ENCODE results near the gene DIP2B.
"Not testable (repeated sequence)": the region's sequence is repeated elsewhere in the genome, so short reads cannot be mapped to it uniquely, and the experiment has no call there.

DIP2B gene

DNA sequence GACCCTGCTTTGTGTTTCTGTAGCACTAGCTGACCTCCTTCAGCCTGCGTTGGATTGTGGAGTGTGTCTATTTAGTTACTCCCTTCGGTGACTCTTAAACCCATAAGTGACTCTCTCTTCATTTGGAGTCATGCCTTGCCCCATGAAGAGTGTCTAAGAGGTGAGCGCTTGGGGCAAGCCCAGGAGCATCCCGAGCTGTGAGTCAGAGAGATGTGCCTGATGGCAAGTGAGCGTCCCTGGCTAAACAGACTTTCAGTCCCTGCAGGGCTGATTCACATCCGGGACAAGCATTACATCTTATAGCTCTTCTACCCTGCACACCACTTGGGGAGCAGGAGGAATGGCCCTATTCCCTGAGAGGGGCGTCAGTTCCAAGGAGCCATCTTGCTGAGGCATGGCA lies 234.8 kb downstream of the DIP2B start:
- no peak for DNase-seq

GRCh38 chr12:50740307-50740706 lies 235.5 kb downstream of the DIP2B start:
- no peak for DNase-seq

- no peak for DNase-seq
These were observed 238.0 kb downstream of the DIP2B start for GRCh38 chr12:50742776-50743175.

- no peak for DNase-seq
These were observed 241.1 kb downstream of the DIP2B start for GRCh38 chr12:50745861-50746260.

GRCh38 chr12:50746431-50746830 lies 241.6 kb downstream of the DIP2B start:
- DNase-seq, result no peak

- DNase-seq, result no peak
These were observed 243.0 kb downstream of the DIP2B start for GRCh38 chr12:50747817-50748216.

DNA sequence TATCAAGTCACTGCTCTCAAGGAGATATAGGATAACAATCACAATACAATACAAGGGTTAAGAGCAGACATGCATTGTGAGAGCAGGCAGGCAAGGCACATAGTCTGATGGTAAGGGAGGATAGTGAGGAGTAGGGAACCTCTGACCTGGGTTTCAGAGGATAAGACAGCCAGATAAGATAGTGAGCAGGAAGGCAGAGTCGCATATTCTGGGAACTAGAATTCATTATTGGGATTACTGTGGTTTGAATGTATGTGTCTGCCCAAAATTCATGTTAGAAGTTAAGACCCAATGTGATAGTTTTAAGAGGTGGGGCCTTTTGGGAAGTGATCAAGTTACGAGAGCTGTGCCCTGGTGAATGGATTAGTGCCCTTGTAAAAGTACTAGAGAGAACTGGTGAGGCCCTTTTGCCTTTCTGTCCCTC lies 244.7 kb downstream of the DIP2B start:
- DNase-seq, result no peak

- DNase-seq, result no peak
These were observed 245.6 kb downstream of the DIP2B start for GRCh38 chr12:50750366-50750765.

DNA sequence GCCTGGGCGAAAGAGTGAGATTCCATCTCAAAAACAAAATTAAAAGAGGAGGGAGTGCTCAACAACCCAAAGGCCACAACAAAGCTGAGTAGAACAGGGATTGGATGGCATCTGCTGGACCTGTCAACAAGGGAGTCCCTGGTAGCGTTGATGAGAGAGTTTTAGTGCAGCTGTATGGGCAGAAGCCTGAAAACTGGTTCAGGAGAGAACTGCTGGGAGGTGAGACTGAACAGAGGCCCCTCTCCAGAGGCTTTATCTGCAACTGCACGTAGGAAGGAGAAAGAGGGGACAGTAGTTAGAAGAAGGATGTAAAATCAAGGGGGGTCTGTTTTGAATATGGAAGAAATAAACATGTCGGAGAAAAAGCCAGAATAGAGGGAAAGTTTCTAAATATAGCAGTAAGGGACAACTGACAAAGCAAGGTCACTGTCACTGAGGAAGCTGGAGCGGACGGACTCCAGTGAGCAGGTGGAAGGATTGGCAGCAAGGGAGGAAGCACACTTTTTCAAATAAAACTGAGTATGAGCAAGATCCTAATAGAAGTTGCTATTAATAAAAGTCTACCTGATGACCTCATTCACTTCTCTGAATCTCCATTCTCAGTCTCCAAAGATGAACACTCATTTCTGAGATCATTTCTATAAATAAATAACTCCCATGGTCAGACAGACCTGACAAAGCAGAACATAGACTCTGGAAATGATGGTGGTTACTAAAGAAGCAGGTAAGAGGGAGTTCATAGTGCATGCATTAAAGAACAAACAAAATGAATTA lies 247.3 kb downstream of the DIP2B start:
- DNase-seq, result no peak

DNA sequence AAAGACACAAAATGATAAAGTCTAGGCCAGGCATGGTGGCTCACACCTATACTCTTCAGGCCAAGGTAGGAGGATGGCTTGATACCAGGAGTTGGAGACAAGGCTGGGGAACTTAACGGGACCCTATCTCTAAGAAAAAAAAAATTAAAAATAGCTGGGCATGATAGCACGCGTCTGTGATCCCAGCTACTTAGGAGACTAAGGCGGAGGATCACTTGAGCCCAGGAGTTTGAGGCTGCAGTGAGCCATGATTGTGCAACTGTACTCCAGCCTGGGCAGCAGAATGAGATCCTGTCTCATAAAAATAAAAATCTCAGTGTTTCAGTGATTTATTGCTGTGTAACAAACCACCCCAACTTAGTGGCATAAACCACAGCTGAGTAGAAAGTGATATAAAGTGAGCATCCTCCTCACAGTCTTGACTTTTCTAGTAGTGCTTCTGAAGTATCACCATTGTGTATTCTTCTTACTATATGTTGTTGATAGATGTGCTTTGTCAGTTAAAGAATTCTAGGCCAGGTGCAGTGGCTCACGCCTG lies 248.5 kb downstream of the DIP2B start:
- no peak for DNase-seq

GRCh38 chr12:50763639-50764285 lies 259.0 kb downstream of the DIP2B start, which contains the start of gene ATF1:
ATF1 (plus strand) TSS chr12:50764101; CDS start chr12:50780146, 16,045 bp downstream.
- DNase-seq, result peak; percentile 96

DNA sequence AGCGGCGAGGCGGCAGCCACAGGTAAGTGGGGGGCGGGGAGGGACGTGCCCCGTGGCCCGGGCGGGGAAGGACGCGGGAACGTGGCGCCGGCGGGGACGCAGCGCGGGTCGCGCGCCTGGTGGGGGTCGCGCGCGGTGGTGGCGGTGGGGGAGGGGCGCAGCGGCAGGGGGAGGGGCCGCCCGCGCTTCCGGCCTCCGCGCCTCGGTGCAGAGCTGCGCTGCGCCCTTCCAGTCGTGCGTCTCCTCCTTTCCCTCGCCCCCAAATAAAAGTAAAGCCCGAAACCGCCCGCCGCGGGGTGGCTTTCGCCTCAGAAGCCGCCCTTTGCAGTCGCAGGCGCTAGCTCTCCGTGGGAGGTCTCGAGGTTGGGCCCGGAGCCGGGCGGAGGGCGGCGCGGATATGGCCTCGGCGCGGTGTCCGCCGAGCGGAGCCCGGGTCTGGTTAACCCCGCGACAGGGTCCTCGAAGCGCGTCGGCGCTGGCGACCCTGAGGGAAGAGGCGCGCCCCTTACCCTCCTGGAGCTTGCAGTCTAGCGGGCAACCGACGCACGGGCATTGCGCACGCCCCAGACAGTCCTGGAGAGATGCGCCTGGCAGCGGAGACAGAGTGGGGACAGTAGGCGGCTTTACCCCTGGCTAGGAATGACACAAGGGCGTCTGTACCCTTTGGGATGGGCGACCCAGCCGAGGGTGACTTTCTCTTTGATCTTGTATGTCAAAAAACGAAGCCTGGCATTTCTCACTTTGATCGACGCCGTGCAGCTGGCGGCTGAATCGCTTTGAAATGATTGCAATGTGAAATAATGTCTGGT lies 259.7 kb downstream of the DIP2B start:
- DNase-seq, result peak; percentile 91

GRCh38 chr12:50765095-50765911 lies 260.5 kb downstream of the DIP2B start:
- peak; percentile 47 for DNase-seq

- no peak for DNase-seq
These were observed 263.6 kb downstream of the DIP2B start for GRCh38 chr12:50768391-50768790.

- DNase-seq, result not testable (repeated sequence)
These were observed 264.0 kb downstream of the DIP2B start for GRCh38 chr12:50768813-50769212.

- DNase-seq, result no peak
These were observed 266.6 kb downstream of the DIP2B start for GRCh38 chr12:50771409-50771808.

- no peak for DNase-seq
These were observed 267.7 kb downstream of the DIP2B start for GRCh38 chr12:50772470-50772869.

- DNase-seq, result no peak
These were observed 268.1 kb downstream of the DIP2B start for GRCh38 chr12:50772877-50773276.

GRCh38 chr12:50775251-50775650 lies 270.5 kb downstream of the DIP2B start:
- DNase-seq, result no peak

DNA sequence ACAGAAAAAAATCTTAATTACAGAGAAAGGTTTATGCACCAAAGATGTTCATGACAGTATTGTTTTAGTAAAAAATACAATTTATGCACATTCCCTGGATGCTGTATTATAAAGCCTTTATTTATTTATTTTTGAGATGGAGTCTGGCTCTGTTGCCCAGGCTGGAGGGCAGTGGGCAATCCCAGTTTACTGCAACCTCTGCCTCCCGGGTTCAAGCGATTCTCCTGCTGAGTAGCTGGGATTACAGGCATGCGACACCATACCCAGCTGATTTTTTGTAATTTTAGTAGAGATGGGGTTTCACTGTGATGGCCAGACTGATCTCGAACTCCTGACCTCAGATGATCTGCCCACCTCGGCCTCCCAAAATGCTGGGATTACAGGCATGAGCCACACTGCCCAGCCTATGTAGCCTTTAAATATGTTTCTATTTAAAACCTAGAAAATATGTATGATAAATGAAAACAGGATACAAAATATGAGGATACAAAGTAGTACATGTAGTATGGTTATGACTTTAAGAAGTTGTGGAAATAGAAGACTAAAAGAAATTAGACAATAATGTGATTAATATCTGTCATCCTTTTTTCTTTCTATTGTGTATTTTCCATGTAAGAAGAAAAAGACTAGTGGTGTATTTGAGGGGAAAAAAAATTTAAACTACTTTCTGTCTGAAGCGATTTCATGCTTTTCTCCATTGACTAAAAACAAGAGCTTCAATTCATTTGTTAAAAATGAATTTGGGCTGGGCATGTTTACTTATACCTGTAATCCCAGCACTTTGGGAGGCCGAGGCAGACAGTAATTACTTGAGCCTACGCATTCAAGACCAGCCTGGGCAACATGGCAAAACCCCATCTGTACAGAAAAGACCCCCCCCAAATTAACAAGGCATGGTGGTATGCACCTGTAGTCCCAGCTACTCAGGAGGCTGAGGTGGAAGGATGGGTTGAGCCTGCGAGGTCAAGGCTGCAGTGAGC lies 272.3 kb downstream of the DIP2B start:
- no peak for DNase-seq

All from retina (tissue), 1 donor.